Measurements from ENCODE around the gene FRMD8.
A peak's percentile ranks its signal among the peaks of the same experiment; 100 is the strongest.

FRMD8 gene

DNA sequence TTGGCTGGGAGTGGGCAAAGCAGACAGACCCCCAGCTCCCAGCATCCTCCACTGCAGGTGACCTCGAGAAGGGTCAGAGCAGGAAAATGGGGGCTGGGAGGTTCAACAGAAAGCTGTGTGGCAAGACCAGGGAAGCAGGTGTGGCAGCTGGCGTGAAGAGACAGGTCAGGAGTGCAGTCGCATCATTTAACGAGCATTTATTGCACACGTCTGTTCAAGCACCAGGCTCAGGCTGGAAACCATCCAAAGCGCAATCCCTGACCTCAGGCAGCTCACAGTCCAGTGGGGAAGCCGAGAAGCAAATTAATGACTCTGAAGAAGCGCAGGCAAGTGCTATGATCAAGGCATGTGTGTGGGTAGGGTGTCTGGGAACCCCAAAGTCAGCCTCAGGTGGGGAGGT, 11.4 kb upstream of the FRMD8 start:
- DNase-seq (ENCODE audit: low read depth in 2 of 2): no peak

DNA sequence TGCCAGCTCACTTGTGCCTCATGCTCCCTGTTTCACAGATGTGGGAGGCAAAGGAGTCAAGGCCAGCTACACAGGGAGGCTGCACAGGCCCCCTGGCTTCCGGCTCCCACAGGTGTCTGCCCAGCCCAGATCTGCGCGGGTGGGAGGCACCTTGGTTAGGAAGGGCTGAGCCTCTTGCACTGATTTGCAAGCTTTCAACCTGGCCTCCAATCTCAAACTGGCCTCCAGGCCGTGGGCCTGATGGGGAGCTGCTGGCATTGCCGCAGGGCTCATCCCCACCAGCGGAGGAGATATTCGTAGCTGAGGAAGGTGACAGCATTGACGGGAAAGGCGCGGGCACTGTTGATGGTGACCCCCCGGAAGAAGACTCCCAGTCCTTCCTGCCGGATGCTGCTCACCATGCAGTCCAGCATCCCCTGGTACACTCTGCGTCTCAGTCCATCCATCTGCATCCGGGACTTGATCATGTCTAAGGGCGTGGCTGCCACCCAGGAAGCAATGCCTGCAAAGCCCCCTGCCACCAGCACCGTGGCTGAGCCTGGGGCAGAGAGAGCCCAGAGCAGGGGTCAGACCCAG, 10.2 kb upstream of the FRMD8 start:
- no peak for DNase-seq (ENCODE audit: low read depth in 2 of 2)

DNA sequence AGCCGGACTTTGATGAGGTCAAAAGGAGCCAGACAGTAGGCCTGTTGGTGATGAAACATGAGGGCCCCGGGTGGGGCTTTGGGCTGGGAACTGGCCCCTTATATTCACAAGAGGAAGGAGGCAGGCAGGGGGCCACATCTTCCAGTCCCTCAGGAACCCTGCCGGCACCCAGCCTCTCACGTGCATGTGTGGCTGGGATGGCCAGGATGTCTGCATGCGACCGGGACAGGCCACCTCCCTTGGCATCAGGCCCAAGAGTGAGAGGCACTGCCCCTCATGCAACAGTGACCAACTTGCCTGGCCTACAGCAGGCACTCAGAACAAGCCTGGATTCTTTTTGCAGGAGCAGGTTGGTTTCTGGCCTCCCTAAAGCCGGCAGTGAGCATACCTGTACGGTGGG, 9.4 kb upstream of the FRMD8 start:
- no peak for DNase-seq (ENCODE audit: low read depth in 2 of 2)

DNA sequence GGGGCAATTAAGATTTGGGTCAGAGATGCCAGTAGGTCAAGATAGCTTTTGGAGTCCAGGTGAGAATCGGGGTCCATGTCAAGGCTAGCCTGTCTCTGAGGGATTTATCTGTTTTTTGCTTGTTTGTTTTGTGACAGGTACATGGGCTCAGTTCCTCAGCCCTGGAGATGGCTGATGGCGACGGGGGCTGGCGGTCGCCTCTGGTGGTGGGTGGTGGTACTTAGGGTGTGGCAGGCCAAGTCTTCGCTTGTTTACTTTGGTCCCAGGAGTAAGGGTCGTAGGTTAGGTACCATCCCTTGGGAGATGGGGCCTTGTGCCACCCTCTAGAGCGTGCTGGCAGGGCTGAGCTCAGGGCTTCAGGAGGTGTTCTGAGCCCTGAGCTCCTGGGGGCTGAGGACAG, 8.7 kb upstream of the FRMD8 start:
- DNase-seq (ENCODE audit: low read depth in 2 of 2): no peak

DNA sequence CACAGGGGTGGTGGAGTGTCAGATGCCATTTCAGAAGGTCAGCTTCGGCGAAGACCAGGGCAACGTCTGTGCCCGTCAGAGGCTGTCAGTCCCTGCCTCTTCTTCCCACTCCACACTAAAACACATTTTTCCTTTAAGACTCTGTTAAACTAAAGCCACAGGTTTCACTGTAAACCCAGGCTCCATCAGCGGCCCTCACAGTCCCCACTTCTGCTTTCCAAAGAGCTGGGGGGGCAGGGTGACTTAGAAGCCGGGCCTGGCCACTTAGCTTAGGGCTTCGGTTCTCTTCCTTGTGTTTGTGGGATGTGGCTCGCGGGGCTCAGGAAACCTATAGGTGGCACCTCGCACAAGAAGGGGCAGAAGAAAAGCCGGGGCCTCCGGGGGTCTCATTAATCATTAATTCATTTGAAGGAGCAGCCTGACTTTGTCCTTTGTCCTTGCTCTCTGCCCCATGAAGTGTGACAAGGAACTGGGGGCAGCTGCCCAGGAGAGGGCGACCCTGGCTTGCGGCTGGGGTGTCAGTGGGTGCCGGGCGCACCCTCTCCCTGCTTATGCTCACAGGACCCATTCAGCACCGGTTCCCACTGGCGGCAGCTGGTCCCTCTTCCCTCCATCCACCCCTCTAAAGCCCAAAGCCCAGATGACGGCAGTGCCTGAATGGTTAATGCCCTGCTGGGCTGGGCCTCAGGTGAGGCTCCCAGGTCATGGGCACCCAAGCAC, 8.1 kb upstream of the FRMD8 start:
- no peak for DNase-seq (ENCODE audit: low read depth in 2 of 2)

DNA sequence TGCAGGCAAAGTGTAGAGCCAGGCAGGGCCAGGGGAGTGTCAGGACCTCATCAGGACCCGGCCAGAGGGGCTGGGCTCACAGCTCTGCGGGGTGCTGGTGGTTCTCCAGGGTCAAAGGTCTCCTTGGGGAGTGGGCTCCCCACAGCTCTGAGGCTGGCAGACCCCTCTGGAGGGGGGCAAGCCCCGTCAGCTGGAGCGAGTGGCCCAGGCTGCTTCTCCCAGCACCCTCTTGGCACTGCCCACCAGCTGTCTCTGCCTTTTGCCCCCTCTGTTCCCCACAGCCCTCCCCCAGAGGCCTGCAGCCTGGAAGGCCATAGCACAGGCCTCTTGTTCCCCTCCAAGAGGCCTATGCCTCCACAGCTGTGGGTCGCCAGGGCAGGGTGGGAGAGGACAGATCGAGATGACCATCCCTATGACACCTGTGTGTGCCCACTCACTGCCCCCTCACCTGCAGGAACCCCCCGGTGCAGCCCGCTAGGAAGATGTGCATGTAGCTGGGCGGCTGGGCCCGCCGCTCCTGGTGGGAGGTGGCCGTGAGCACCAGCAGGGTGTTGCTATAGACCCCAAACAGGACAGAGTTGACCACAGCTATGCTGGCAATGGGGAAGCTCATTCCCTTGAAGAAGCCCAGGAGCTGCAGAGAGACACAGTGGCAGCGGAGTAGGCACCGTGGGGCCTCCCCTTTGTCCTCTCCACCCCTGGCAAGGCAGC, 7.4 kb upstream of the FRMD8 start:
- no peak for DNase-seq (ENCODE audit: low read depth in 2 of 2)

DNA sequence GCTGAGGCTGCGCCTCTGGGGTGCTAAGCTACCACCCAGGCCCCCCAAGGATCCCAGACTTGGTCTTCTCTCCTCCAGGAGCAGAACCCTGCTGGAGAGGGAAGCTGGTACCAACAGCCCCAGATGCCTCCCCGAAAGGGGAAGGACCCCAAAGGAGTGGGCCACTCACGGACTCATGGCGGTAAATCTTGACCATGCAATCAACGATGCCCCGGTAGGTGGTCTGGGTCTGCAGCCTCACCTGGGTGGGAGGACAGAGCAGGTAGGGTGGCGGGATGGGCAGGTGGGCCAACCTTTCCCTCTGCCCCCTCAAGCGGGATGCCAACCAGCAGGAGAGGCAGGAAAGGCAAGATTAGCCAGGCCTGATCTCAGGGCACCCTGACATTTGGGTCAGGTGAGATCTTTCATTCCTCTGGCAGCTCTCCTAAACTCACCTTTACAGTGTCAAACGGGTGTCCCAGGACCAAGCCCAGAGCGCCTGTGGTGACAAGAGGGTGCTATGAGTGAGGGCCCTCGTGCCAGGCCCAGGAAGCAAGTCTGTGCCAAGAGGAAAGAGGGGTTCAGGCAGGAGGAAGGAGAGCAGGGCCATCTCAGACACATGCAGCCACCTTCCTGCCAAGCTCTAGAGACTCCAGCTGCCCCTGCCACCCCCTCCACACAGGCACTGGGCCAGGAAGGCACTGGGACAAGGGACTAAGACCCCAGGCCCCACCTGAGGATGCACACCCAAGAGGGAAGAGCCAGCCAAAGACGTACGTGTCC, 6.6 kb upstream of the FRMD8 start:
- DNase-seq (ENCODE audit: low read depth in 2 of 2): no peak

DNA sequence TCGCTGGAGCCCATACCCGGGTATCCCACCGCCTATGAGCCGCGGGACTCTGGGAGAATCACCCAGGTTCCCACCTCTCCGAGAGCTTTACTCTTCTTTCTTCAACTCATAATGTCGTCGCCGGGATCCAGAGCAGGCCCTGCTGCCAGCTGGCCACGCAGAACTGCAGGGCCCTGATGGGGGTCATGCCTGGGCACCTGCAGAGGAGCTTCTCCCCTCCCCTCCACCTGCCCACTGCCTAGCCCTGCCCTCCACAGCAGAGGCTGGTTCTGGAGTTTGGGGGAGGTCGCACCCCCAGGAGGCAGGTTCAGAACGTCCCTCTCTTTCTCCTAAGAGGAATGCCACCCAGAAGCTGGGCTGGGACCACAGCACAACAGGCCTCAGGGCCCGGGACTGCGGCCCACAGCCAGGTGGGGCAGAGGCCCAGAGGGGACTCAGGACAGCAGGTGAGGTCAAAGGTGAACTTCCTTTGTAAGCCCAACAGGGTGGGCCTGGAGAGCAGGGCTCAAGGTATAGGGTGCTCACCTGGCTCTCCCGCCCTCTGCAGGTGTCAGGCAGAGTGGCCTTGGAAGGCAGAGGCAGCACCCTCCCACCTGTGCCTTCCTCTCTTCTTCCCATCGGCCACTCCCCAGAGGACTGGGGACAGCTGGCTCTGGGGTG, 5.8 kb upstream of the FRMD8 start:
- DNase-seq (ENCODE audit: low read depth in 2 of 2): no peak

DNA sequence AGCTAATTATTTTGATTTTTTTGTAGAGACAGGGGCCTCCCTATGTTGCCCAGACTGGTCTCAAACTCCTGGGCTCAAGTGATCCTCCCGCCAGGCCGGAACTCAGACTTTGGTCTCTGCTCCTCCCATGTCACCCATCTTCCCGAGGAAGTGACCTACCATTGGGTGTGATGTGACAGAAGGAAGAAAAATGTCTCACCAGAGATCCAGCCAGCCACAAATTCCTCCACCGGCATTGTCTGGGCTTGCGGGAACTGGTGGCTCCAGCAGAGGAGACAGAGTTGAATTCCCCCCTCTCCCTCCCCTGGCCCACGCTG, 4.8 kb upstream of the FRMD8 start:
- DNase-seq (ENCODE audit: low read depth in 2 of 2): no peak

DNA sequence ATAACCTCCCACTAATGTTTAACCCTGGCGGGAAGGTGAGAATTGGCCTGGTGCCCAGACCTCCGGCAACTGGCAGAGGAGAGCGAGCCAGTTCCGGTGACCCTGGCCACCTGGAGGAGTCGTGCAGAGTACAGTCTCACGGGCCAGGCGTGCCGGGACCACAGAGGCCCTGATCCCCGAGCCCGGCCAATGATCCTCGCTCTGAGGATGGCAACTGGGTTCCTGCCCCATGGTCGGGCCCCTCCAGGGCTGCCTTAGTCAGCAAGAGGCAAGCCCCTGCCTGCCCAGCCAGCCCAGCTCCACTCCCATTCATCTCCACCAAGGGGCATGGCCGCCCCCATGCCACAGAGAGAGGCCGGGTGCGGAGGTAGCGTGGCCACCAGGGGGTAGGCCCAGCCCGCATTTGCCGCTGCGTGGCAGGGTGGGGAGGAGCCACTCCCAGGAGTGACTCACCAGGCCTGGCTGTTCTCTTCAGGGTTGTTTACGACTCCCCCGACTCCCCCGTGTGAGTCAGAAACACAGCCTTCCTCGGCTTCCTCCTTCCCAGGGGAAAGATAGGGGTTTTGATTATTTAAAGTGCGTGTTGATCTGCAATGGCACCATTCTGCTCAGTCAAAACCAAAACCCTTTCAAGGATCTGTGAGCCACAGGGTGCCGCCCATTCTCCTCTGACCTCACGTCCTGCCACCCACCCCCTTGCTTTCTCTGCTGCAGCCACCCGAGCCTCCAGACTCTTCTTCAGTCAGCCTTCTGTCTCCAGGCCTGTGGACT, 4.2 kb upstream of the FRMD8 start, which contains the start of gene SLC25A45:
SLC25A45 (minus strand) TSS at position 614 of the 771 bp plus-strand sequence. CDS start 695 bp downstream, outside the sequence.
- peak; percentile 85 to 87 for DNase-seq (ENCODE audit: low read depth in 2 of 2)

DNA sequence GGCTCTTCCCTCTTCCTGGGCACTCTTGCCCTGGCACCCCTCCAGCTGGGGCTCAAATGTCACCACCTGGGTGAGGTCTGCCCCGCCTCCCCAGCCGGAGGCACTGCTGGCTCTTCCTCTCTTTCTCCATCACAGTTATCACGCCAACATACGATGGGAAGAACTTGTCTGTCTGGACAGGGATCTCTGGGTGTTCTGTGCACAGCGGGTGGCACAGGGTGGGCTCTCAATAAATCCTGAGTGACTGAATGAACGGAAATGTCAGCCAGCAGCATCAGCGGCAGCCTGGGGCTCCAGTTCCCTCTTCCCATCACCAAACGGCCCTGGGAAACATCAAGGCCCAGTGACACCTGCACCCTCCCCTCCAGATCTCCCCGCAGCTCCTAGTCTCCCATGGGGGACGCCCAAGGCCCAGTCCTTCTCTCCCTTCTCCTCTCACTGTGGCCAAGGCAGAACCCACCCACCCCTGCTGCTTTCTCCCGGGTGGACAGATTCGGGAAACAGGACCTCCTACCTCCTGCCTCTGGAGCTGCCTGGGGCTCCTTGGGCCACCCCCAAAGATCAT, 3.6 kb upstream of the FRMD8 start:
- no peak for DNase-seq (ENCODE audit: low read depth in 2 of 2)

DNA sequence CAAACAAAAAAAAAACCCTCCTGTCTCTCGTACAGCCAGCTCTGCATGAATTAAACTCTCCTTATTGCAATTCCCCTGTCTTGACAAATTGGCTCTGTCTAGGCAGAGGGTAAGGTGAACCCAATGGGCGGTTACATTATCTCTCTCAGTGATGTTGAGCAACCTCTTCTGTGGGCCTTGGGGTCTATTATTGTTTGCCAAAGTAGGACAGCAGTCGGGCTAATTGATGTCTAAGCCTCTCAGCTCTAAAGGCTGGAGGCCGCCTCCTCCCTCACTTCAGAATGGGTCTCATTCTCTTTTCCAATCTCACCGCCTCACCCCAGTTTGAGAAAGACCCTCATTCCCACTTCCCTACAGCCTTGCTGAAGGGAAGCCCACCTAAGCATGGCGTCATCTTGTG, 2.7 kb upstream of the FRMD8 start:
- no peak for DNase-seq (ENCODE audit: low read depth in 2 of 2)

DNA sequence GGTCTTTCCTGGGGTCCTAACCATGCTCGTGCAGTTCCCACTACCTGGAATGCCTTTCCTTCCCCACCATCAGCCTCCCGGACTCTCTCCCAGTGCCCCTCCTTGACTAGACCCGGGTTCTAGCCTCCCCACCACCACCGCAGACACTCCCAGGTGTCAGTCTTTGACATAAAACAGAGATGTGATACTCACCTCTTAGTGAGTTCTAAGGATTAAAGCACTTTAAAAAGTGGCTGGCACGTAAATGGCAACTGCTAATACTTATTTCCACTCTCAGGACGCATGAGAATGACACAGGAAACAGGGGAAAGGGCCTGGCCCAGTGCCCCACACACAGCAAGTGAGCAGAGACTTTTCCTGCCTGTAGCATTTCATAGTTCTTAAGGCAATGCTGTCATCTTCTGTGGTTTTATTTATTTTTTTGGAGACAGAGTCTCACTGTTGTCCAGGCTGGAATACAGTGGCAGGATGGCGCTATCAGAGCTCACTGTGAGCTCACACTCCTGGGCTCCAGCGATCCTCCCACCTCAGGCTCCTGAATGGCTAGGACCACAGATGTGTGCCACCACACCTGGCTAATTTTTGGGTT, 2.0 kb upstream of the FRMD8 start:
- no peak for DNase-seq (ENCODE audit: low read depth in 2 of 2)

DNA sequence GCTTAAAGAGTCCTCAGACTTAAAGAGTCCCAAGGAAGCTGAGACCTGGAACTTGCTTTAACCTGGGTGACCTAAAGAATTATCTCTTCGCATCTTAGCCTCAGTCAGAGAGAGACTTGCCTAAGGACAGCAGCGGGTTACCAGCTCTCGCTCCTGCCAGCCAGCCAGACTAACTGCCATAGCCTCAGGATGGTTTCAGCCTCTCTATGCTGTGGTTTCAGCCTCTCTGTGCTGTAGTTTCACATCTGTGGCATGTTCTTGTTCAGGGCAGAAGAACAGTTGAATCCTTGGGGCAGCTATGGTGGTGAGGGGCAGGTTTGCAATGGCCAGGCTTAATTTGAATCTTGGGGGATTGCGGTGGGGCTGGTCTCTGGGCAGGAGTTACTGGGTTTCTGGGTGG, 2.3 kb downstream of the FRMD8 start:
- DNase-seq (ENCODE audit: low read depth in 2 of 2): no peak

DNA sequence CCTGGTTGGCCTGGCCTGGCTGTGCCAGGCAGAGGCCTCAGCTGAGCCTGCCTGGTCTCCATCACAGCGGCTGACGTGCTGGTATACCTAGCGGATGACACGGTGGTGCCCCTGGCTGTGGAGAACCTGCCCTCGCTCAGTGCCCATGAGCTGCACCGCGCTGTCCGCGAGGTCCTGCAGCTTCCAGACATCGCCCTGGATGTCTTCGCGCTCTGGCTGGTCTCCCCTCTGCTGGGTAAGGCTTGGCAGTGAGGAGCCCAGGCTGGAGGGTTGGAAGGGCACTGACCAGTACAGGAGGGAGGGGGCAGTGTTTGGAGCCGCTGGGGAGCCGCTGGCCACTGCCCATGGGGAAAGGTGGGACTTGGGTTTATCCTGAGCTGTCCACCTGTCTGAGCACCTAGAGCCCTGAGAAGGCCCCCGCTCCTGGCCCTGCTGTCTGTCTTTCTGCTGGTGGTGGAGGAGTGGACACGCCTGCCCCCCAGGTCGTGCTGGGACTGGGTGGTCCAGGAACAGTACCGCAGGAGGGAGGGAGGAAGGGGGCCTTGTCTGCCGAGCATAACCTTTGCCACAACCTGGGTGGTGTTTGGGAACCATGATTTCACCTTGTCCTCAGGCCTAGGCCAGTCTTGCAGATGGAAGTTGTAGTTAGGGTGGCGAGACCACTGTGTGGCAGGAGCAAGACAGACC, 3.0 kb downstream of the FRMD8 start:
- no peak for DNase-seq (ENCODE audit: low read depth in 2 of 2)

DNA sequence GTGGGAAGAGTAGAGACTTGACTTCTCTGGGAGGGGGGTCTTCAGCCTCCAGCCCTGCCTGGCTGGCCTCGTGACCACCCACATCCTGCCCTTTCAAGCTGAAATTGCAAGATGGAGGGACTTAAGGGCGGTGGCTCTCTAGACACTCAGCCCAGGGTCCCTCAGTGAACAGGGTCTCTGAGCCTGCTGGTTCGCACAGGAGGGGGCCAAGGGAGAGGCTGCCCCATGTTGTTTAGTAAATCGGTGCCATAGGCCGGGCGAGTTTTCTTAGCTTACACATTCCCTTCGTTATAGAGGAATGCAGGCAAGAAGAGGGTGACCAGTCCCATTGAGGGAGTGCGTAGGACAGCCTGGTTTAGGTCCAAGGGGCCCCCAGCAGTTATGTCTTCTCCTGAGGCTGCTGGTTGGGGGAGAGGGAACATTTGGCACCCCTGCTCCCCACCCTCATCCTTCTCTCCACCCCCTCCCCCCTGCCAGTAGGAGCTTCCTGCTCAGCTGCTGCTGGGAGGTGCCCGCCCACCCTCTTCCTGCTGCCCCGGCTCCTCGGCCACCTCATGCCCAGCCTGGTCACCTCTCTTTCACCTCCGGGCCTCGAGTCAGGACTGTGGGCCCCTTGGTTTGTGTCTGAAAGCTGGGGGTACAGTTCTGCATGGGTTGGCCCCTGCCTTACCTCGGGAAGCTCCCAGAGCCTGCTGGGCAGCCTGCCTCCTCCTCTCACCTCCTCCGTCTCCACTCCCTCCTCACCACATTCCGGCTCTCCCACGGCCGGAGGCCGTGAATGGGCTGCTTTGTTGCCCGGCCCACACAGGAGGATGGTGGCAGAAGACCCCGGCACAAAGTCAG, 3.9 kb downstream of the FRMD8 start:
- DNase-seq (ENCODE audit: low read depth in 2 of 2): no peak

DNA sequence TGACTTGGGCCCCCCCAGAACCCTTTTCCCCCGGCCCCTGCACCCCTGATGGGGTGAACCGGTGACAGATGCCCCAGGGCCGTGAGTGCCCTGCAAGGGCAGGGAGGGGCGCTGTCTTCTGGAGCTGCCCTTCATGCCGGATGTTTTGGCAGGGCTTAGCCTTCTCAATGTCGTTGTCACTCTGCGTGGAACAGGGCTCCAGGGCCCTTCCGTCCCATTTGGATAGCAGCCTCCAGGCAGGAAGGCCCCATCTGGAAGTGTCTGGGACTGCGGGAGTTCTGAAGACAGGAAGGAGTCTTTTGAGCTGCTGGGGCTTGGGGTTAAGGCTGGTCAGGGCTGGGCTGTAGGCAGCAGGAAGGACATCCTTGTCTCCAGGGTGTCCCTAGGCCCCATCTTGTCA, 4.6 kb downstream of the FRMD8 start:
- DNase-seq (ENCODE audit: low read depth in 2 of 2): no peak

DNA sequence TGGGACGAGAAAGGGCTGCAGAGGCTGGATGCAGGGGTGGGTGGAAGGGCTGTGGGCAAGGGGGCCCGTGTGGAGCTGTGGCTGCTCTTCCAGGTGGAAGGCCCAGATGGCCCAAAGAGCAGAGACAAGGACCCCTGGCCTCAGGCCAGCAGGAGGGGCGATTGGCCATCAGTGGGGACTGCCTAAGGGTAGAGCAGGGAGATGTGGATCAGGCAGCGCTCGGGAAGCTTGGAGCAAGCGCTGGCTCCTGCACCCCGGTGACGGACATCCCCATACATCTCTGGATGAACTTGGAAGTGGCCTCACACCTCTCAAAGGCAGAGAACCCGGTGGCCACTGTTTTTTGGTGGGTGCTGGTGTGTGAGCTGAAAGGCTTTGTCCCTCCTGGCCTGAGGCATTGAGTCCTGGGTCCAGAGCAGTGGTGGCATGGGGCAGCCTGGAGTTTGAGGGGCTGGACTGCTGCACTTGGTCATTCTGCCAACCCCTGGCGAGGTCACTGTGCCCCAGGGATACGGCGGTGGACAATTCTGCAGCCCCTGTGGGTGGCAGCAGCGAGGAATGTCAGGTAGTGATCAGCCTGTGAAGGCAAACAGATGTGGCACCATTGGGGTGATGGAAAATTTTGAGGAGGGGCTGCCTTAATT, 5.9 kb downstream of the FRMD8 start:
- no peak for DNase-seq (ENCODE audit: low read depth in 2 of 2)

DNA sequence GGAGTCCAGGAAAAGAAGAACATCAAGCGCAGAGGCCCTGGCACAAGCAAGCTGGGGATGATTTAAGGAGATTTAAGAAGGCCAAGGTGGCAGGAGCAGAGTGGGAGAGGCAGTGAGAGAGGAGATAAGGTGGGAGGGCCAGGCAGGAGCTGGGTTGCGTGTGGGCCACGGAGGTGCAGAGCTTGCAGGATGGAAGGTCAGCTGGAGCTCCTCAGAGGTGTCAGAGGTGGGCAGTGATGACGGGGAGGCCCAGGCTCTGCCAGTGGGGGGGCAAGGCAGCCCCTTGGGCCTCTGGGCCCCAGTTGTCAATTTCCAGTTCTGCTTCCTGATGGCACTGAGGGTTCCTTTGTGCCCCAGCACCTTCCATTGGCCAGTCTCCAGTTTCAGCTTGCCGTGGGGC, 6.5 kb downstream of the FRMD8 start:
- DNase-seq (ENCODE audit: low read depth in 2 of 2): no peak

Measured in stimulated activated CD8-positive, alpha-beta memory T cell treated with anti-CD3 and anti-CD28 coated beads, Interleukin-2, amount 100 ng/mL, for 1 hour (primary cell).